ENCODE data around the gene TSPAN16. TPM values are rescaled to one million over a fixed set of nuclear protein-coding genes. Genes with fewer than 3 reads are reported as not detected.

TSPAN16 gene
- total and polyA plus RNA-seq, 2 of the 13 experiments (the other 11 are each of a cell fraction or from before 2014, with no cell fraction given): not detected

- no peak for TF ChIP-seq ZBTB38 (CRISPR knock-in tag; IDR thresholded peaks at IDR 0.05)
- TF ChIP-seq HNF4G (IDR thresholded peaks at IDR 0.05; ENCODE audit: borderline replicate concordance, low read depth, low read length): no peak
- TF ChIP-seq HNF4G (CRISPR knock-in tag; IDR thresholded peaks at IDR 0.05; ENCODE audit: borderline replicate concordance, low read depth): no peak
- TF ChIP-seq, protein P1, sequence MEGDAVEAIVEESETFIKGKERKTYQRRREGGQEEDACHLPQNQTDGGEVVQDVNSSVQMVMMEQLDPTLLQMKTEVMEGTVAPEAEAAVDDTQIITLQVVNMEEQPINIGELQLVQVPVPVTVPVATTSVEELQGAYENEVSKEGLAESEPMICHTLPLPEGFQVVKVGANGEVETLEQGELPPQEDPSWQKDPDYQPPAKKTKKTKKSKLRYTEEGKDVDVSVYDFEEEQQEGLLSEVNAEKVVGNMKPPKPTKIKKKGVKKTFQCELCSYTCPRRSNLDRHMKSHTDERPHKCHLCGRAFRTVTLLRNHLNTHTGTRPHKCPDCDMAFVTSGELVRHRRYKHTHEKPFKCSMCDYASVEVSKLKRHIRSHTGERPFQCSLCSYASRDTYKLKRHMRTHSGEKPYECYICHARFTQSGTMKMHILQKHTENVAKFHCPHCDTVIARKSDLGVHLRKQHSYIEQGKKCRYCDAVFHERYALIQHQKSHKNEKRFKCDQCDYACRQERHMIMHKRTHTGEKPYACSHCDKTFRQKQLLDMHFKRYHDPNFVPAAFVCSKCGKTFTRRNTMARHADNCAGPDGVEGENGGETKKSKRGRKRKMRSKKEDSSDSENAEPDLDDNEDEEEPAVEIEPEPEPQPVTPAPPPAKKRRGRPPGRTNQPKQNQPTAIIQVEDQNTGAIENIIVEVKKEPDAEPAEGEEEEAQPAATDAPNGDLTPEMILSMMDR (CRISPR knock-in tag; IDR thresholded peaks at IDR 0.05): no peak
- TF ChIP-seq KLF12 (CRISPR knock-in tag; IDR thresholded peaks at IDR 0.05; ENCODE audit: borderline replicate concordance): no peak
- TF ChIP-seq, protein P2, sequence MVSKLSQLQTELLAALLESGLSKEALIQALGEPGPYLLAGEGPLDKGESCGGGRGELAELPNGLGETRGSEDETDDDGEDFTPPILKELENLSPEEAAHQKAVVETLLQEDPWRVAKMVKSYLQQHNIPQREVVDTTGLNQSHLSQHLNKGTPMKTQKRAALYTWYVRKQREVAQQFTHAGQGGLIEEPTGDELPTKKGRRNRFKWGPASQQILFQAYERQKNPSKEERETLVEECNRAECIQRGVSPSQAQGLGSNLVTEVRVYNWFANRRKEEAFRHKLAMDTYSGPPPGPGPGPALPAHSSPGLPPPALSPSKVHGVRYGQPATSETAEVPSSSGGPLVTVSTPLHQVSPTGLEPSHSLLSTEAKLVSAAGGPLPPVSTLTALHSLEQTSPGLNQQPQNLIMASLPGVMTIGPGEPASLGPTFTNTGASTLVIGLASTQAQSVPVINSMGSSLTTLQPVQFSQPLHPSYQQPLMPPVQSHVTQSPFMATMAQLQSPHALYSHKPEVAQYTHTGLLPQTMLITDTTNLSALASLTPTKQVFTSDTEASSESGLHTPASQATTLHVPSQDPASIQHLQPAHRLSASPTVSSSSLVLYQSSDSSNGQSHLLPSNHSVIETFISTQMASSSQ (IDR thresholded peaks at IDR 0.05; ENCODE audit: low read depth): no peak
- TF ChIP-seq, protein P2 (CRISPR knock-in tag; IDR thresholded peaks at IDR 0.05; ENCODE audit: borderline replicate concordance): no peak; the same call in 1 of the 2 replicates
- TF ChIP-seq CCAR2 (optimal IDR thresholded peaks at IDR 0.05; ENCODE audit: low read depth, low read length): no peak
- TF ChIP-seq JARID2 (CRISPR knock-in tag; IDR thresholded peaks at IDR 0.05; ENCODE audit: insufficient replicate concordance): no peak
- TF ChIP-seq, protein P3, sequence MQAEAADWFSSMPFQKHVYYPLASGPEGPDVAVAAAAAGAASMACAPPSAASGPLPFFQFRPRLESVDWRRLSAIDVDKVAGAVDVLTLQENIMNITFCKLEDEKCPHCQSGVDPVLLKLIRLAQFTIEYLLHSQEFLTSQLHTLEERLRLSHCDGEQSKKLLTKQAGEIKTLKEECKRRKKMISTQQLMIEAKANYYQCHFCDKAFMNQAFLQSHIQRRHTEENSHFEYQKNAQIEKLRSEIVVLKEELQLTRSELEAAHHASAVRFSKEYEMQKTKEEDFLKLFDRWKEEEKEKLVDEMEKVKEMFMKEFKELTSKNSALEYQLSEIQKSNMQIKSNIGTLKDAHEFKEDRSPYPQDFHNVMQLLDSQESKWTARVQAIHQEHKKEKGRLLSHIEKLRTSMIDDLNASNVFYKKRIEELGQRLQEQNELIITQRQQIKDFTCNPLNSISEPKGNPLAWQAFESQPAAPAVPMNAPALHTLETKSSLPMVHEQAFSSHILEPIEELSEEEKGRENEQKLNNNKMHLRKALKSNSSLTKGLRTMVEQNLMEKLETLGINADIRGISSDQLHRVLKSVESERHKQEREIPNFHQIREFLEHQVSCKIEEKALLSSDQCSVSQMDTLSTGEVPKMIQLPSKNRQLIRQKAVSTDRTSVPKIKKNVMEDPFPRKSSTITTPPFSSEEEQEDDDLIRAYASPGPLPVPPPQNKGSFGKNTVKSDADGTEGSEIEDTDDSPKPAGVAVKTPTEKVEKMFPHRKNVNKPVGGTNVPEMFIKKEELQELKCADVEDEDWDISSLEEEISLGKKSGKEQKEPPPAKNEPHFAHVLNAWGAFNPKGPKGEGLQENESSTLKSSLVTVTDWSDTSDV (CRISPR knock-in tag; IDR thresholded peaks at IDR 0.05): no peak
- no peak for TF ChIP-seq EED (CRISPR knock-in tag; IDR thresholded peaks at IDR 0.05)
- no peak for TF ChIP-seq POLR2AphosphoS5 (IDR thresholded peaks at IDR 0.05; ENCODE audit: low read depth, low read length)
- no peak for TF ChIP-seq DMTF1 (CRISPR knock-in tag; IDR thresholded peaks at IDR 0.05)
- TF ChIP-seq RCOR2 (CRISPR knock-in tag; IDR thresholded peaks at IDR 0.05): 0 out of 2 replicates have a peak, but pooled peaks have one; percentile 31
- no peak for TF ChIP-seq FOXP1 (IDR thresholded peaks at IDR 0.05)
- TF ChIP-seq FOXP1 (CRISPR knock-in tag; IDR thresholded peaks at IDR 0.05): peak; percentile 77
Observed at GRCh38 chr19:11324079-11324661, 28.2 kb downstream of the TSPAN16 start (continued).
